ENCODE data around the gene NKAIN2. TPM values are rescaled to one million over a fixed set of nuclear protein-coding genes. Genes with fewer than 3 reads are reported as not detected.

The NKAIN2 gene
- total RNA-seq, 1 experiment from 2014 or later, result not detected

DNA sequence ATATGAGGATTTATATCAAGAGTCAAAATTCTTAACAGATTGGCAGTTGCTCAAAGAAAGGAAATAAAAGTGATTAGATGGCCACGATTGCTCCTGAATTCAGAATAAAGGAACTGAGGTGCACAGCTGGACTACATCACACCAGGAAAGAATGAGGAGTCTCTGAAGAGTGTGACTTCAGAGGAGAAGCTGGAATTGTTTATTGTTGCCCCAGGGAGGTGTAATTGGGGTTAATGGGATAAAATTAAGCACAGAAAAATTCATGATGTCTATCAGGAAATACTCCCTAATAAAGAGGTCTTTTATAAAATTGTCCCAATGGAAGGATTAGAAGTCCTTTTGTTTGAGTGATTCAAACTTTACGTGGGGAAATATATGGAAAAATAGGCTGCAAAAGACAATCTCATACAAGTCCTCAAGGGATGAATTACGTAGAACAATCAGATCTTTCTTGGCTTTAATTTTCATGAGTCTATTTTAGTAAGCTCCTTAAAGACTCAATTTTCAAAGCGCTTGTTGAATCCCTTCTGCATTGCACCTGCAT, 950.0 kb downstream of the NKAIN2 start (continued):
- TF ChIP-seq, protein P1, sequence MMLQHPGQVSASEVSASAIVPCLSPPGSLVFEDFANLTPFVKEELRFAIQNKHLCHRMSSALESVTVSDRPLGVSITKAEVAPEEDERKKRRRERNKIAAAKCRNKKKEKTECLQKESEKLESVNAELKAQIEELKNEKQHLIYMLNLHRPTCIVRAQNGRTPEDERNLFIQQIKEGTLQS (IDR thresholded peaks at IDR 0.05), result no peak
- no peak for TF ChIP-seq TCF7L2 (IDR thresholded peaks at IDR 0.05; ENCODE audit: borderline replicate concordance, extremely low read depth, insufficient read depth, insufficient read length)
- TF ChIP-seq CEBPB (IDR thresholded peaks at IDR 0.05; ENCODE audit: low read depth), result no peak

DNA sequence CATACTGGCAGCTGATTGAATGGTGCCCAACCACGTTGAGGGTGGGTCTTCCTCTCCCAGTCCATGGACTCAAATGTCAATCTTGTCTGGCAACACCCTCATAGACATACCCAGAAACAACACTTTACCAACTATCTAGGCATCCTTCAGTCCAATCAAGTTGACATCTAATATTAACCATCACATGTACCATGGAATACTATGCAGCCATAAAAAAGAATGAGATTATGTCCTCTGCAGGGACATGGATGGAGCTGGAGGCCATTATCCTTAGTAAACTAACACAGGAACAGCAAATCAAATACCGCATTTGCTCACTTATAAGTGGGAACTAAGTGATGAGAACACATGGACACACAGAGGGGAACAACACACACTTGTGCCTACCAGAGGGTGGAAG, 951.7 kb downstream of the NKAIN2 start:
- no peak overlapping the region for H2AFZ ChIP-seq (ENCODE audit: low read depth, low read length, poor library complexity, severe bottlenecking)
- POLR2A ChIA-PET, result no interaction called here
- no peak overlapping the region for H3K27ac ChIP-seq (ENCODE audit: low read depth, low read length)
- no peaks in the 10 kb centered on the region for H3K4me1 ChIP-seq (ENCODE audit: control insufficient read depth in 1 of 2, insufficient read depth in 2 of 2, low read length in 2 of 2)
- intact Hi-C loops (cut with micrococcal nuclease), result no loop called here
- TF ChIP-seq YY1 (IDR thresholded peaks at IDR 0.05; ENCODE audit: extremely low read depth, insufficient replicate concordance, low read depth, low read length), result no peak
- TF ChIP-seq, protein P2, sequence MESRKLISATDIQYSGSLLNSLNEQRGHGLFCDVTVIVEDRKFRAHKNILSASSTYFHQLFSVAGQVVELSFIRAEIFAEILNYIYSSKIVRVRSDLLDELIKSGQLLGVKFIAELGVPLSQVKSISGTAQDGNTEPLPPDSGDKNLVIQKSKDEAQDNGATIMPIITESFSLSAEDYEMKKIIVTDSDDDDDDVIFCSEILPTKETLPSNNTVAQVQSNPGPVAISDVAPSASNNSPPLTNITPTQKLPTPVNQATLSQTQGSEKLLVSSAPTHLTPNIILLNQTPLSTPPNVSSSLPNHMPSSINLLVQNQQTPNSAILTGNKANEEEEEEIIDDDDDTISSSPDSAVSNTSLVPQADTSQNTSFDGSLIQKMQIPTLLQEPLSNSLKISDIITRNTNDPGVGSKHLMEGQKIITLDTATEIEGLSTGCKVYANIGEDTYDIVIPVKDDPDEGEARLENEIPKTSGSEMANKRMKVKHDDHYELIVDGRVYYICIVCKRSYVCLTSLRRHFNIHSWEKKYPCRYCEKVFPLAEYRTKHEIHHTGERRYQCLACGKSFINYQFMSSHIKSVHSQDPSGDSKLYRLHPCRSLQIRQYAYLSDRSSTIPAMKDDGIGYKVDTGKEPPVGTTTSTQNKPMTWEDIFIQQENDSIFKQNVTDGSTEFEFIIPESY (IDR thresholded peaks at IDR 0.05; ENCODE audit: extremely low read depth, insufficient replicate concordance, low read length), result no peak
- TF ChIP-seq, protein P1 (IDR thresholded peaks at IDR 0.05), result no peak
- TF ChIP-seq, protein P3, sequence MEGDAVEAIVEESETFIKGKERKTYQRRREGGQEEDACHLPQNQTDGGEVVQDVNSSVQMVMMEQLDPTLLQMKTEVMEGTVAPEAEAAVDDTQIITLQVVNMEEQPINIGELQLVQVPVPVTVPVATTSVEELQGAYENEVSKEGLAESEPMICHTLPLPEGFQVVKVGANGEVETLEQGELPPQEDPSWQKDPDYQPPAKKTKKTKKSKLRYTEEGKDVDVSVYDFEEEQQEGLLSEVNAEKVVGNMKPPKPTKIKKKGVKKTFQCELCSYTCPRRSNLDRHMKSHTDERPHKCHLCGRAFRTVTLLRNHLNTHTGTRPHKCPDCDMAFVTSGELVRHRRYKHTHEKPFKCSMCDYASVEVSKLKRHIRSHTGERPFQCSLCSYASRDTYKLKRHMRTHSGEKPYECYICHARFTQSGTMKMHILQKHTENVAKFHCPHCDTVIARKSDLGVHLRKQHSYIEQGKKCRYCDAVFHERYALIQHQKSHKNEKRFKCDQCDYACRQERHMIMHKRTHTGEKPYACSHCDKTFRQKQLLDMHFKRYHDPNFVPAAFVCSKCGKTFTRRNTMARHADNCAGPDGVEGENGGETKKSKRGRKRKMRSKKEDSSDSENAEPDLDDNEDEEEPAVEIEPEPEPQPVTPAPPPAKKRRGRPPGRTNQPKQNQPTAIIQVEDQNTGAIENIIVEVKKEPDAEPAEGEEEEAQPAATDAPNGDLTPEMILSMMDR (IDR thresholded peaks at IDR 0.05 in 2 of 3, conservative IDR thresholded peaks at IDR 0.05 in 1 of 3; ENCODE audit: borderline replicate concordance in 1 of 3, insufficient read depth in 1 of 3, low read depth in 2 of 3, low read length in 2 of 3), result no peak
- no peak for TF ChIP-seq SRF (IDR thresholded peaks at IDR 0.05; ENCODE audit: low read depth)
- no peak for TF ChIP-seq EZH2phosphoT487 (IDR thresholded peaks at IDR 0.05; ENCODE audit: borderline replicate concordance)
- TF ChIP-seq SP1 (IDR thresholded peaks at IDR 0.05; ENCODE audit: low read depth), result no peak
- TF ChIP-seq ZFX (IDR thresholded peaks at IDR 0.05), result no peak
- no peak for TF ChIP-seq EZH2 (IDR thresholded peaks at IDR 0.05)
- no peak for TF ChIP-seq RAD21 (IDR thresholded peaks at IDR 0.05; ENCODE audit: low read depth)
- TF ChIP-seq EGR1 (IDR thresholded peaks at IDR 0.05; ENCODE audit: low read depth), result no peak
- TF ChIP-seq CBX3 (IDR thresholded peaks at IDR 0.05; ENCODE audit: low read depth), result no peak
- no peak for TF ChIP-seq JUND (IDR thresholded peaks at IDR 0.05)
- no peak for DNase-seq (ENCODE audit: low read depth, low spot score)
- RAD21 ChIA-PET (ENCODE audit: low non-redundant PET in 1 of 2, low total read pairs in 2 of 2, uncharacterized antibody in 2 of 2, unreplicated experiment in 2 of 2), result no interaction called here
- no peaks in the 10 kb centered on the region for H3K9me3 ChIP-seq (ENCODE audit: control insufficient read depth in 1 of 2, insufficient read depth in 1 of 2, low read depth in 1 of 2, low read length in 2 of 2)
- H3K79me2 ChIP-seq (ENCODE audit: insufficient read depth, low read length), result no peaks in the 10 kb centered on the region
- CTCF ChIA-PET, result no interaction called here
- H3K27me3 ChIP-seq (ENCODE audit: insufficient read depth, low read length), result peaks cover 19% of the 10 kb centered on the region
- H3K9me2 ChIP-seq (ENCODE audit: insufficient read depth), result no peaks in the 10 kb centered on the region
- ATAC-seq, result no peak
- no peaks in the 10 kb centered on the region for H4K20me1 ChIP-seq (ENCODE audit: insufficient read depth)
- H3K4me3 ChIP-seq (replicated peaks in 1 of 2; ENCODE audit: low read depth in 1 of 2, low read length in 2 of 2), result no peak overlapping the region
- no TSS peak for BruUV-seq (replicated peaks)
- no peaks in the 10 kb centered on the region for H3K36me3 ChIP-seq (ENCODE audit: control insufficient read depth in 1 of 2, insufficient read depth in 2 of 2, low read length in 2 of 2)
- no peak overlapping the region for H3K9ac ChIP-seq (ENCODE audit: low read length)
- no peak overlapping the region for H3K4me2 ChIP-seq (ENCODE audit: low read length)
